ENCODE results near the gene LZTFL1.

LZTFL1 gene, protein sequence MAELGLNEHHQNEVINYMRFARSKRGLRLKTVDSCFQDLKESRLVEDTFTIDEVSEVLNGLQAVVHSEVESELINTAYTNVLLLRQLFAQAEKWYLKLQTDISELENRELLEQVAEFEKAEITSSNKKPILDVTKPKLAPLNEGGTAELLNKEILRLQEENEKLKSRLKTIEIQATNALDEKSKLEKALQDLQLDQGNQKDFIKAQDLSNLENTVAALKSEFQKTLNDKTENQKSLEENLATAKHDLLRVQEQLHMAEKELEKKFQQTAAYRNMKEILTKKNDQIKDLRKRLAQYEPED

GRCh38 chr3:45841757-45842491 is at the start of gene LZTFL1:
TSS of gene LZTFL1 (minus strand) at chr3:45842119. CDS start at chr3:45841991, 128 bp downstream.
- DNase-seq = peak; percentile 97 to 98

DNA sequence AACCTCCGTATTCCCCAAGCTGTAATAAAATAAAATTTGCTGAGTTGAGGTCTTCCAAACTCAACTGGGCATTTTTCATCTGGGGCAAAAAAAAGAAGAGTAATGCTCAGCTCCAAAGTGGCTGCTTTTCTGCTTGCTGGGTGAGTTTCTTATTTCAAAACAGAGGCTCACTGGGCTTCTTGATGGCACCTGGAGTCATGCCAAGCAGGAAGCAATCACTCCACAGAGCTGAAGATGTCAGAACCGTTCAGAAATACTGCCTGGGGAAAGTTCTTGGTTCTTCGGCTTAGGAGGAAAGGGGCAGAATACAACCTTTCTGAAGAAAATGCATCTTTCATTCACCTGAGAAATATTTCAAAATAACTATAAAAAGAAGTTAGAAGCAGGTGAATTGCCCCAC is 48.5 kb upstream of the LZTFL1 start:
- DNase-seq = peak; percentile 2 to 7

GRCh38 chr3:45889337-45889736 is 47.4 kb upstream of the LZTFL1 start:
- DNase-seq = no peak

DNA sequence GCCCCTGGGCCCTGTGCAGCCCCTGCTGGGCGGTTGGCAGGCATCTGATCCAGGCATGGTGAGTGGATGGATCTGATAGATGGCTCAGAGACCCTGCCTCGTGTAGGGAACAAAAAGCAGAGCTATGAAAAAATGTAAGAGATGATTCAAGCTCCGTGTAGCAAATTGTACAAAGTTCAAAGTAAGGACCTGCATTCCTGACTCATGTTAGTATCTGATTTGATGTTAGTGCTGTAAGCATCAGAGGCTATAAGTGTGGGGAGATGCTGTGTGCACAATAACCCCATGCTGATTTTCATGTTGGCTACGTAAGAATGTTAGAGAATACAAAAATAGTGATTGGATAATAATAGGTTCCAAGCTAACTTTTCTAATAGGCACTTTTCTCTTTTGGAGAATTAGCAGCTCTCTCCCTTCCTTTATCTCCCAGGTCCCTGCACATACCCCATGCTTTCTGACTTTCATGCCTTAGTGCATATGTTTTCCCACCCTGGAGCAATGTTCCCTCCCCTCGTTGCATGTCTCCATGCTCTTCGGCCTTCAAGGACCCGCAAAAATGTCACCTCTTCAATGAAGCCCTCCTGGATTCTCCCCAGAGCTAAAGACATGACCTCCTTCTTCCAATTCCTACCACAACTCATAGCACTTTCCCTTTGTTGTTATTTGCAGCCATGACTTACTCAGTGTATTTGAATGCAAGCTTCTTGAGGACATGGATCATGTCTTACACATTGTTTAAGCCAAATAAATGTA is 46.0 kb upstream of the LZTFL1 start:
- no peak for DNase-seq

- DNase-seq = no peak
These were observed 45.4 kb upstream of the LZTFL1 start for GRCh38 chr3:45887285-45887684.

DNA sequence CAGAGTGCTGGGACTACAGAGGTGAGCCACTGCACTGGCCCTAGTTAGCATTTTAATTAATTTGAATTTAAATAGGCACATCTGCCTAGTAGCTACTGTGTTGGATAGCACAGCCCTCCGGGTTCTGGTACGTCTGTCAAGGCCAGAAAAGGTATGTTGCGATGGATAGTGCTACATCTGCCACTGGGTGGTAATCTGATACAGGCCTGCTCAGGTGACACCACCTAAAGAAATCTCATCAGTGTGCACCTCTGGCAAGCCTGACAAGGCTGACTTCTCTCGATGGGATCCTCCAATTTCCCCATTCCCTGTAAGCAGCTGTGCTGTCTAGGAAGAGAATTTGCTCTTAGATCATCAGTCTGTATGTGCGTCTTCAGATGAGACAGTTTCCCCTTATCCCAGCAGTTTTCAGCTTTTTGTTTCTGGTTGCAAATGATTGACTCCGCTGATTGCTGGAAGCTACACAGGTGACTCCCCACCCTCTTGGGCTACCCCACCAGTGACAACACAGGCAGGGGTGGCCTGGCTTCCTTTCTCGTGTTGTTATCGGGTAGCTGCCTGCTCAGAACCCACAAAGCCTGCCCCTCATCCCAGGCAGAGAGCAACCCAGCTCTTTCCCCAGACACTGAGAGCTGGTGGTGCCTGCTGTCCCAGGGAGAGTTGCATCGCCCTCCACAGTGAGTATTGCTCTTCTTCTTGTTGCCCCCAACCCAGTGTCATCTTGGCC is 44.2 kb upstream of the LZTFL1 start, which contains the start of gene CCR9:
Gene CCR9, plus strand, starts transcription at position 565 of the 727 bp plus-strand sequence. CDS start 8,391 bp downstream, outside the sequence.
- no peak for DNase-seq

- no peak for DNase-seq
These were observed 42.7 kb upstream of the LZTFL1 start for GRCh38 chr3:45884368-45885201.

DNA sequence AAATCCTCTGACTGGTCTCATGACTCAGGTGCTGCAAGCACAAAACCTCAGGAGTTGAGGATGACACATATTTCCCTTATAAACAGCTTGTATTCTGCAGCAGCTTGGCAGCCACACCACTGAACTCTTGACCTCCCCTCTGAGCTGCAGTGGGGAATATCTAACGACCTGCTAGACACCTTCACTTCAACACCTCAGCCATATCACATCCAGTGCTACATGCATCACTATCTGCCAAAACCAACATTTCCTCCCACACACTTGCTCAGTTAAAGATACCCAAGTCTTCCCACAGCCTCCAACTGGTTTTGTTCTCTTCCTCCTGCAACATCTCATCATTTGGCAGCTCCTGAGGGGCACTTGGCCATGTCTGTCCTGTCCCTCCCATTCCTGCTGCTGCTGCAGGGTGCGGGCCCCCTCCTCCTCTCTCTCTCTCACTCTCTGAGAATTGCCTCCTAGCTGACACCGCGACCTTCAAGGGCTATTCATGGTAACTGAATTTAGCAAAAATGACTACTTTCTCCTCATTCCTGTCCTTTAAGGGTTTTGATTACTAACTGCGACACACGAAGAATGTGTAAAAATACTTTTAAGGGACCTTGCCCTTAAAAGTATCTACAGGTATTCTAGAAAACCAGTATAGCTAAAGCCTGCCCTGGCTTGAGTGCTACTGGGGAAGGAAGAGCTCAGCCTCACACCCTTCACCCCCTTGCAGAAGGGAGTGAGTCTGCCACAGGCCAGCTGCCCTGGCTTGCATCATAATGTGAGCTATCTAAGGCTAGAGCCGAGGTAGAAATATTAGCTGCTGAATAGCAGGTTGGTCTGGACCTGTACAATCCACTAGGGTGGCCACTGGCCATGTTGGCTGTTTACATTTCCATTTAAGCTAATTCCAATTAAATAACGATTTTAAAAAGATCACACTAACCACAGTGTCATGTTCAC is 39.4 kb upstream of the LZTFL1 start:
- DNase-seq = no peak

GRCh38 chr3:45880725-45881077 is 38.8 kb upstream of the LZTFL1 start:
- DNase-seq = no peak

DNA sequence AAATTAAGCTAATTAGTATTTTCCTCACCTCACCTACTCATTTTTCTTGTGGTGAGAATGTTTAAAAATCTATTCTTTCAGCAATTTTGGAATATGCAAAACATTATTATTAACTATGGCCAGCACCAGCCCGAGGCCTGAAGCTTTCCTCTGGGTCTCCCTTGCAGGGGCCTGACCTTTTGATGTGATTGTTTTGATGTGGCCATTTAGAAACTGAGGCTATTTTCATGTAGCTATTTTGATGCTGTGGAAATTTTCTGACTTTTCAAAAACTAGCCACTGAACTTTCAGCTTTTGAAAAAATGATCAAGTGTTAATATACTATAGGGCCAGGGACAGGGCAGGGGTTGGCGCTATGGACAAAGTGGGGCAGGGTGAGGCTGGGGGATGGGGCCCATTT is 36.2 kb upstream of the LZTFL1 start:
- no peak for DNase-seq

DNA sequence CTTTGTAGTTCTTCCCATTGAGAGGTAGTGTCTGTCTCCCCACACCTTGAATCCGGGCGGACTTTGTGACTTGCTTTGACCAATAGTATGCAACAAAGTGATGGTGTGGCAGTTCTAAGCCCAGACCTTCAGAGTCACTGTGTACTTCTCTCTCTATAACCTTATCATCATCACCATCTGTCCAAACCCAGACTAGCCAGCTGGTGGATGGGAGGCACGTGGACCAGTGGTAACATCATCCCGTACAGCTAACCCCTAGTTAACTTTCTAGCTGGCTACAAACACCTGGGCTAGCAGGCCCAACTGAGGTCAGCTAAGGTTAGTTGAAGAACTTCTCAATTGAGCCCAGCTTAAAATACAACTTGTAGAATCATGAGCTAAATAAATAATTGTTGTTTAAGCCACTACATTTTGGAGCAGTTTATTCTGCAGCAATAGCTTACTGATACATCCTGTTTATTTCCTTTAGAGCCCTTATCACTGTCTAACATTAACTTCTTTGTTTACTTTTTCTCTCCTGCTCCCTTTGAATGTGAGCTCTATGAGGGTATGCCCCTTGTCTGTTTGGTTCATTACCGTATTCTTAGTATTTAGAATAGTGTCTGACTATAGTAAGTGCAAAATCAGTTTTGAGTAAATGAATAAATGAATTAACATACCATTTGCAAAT is 32.9 kb upstream of the LZTFL1 start:
- DNase-seq = no peak

DNA sequence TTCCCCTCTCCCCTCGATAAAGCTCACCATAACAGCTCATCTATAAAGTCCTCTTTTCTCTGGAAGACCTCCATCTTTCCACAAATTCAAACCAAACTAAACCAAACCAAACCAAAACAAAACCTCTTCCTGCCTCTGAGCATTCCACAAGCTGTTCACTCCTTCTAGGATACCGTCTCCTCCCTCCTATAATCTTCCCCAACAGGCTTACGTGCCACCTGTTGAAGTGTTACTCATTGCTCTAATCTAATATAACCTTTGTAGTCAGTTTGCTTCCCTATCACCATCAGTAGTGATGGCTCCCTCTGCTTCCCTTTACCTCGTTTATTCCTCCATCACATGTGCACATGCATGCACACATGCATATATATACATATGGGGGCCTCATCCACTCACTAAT is 31.7 kb upstream of the LZTFL1 start:
- DNase-seq = no peak

DNA sequence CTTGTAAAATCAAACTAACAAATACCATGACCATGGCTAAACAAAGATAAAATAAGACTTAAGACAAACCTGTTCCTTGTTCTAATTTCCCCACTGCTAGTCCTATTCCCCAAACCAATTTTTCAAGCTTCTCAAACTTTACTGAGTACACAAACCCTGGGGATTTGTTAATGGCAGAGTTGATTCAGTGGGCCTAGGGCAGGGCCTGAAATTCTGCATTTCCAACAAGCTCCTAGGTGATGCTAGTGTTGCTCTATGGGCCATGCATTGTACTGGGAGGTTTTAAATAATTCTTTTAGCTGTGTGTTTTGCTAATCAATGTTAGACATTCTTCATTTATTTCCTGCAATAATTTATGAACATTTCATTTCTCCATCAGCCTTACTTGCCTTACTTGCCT is 31.1 kb upstream of the LZTFL1 start:
- no peak for DNase-seq

GRCh38 chr3:45872569-45872968 is 30.6 kb upstream of the LZTFL1 start:
- DNase-seq = no peak

- no peak for DNase-seq
These were observed 29.9 kb upstream of the LZTFL1 start for GRCh38 chr3:45871780-45872179.

DNA sequence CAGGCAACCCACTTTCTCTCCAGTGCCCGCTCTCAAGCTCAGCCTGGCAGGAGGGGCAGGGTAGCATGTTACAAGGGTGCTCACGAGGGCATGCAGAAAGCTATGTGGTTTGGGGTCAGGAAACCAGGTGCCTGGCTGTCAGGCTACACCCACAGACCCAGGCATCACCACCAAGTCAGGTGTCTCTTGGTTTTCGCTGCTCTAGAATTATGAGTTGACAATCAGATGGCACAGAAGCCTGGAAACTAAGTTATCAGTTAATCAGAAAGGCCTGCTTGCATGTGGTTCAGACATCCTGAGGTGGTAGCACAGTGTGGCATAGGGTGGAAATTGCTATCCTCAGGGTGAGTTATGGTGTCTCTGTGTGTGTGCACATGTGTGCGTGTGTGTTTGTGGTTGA is 28.2 kb upstream of the LZTFL1 start:
- no peak for DNase-seq

- DNase-seq = no peak
These were observed 27.7 kb upstream of the LZTFL1 start for GRCh38 chr3:45869638-45870037.

- no peak for DNase-seq
These were observed 26.7 kb upstream of the LZTFL1 start for GRCh38 chr3:45868650-45869049.

DNA sequence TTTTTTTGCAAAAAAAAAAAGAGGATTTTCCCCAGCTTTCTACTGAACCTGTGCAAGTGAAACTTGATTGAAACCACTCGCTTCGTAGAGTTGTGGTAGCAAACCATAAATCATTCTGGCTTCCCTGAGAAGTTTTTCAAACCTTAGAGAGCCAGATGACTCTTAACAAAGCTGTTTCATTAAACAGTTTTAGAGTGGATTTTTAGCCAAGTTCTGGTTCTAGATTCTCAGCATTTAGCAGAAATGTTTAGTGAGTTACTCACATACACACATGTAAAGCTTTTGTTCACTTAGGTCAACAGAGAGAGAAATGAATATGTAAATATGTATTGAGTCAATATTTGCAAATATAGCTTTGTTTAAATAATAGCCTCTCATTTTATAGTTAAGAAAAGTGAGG is 26.3 kb upstream of the LZTFL1 start:
- no peak for DNase-seq

- no peak for DNase-seq
These were observed 23.6 kb upstream of the LZTFL1 start for GRCh38 chr3:45865563-45865962.
